ENCODE data around the gene CARHSP1.

DNA sequence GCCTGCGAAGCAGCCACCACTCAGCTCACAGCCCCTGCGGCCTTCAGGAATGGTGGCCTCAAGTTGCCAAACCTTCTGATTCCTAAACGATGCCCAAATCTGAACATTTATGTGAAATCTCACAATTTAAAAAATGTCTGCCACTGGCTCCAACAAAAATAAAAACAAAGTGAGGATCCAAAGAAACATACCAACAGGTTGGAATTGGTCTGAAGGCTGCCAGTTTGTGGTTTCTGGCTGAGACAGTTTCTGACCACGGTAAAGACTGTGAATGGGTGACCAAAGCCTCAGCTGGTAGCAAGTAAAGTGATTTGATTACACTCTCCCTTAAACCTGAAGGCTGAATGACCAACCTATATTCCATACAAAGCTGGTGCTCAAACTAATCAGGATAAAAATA lies 38.3 kb upstream of the CARHSP1 start:
- TF ChIP-seq POLR2A (IDR thresholded peaks at IDR 0.05), result no peak
- no peak for TF ChIP-seq EP300 (IDR thresholded peaks at IDR 0.05)
